Naive thymus-derived CD8-positive, alpha-beta T cell (primary cell): ENCODE data around the gene DDIT3. TPM values are rescaled to one million over a fixed set of nuclear protein-coding genes. Genes with fewer than 3 reads are reported as not detected.

ENCODE experiments used
- ATAC-seq, 2 donors: fragments of 150-1000 bp; cut with Tn5 transposase in 1 of 2; sonication (Bioruptor Pico), chemical (Tn5 transposase) in 1 of 2; 1 replicate in 1 of 2; 2 replicates in 1 of 2; pipeline ENCODE4 v1.10.0; 2021; ENCODE audit warnings: mild to moderate bottlenecking in 2 of 2, moderate library complexity in 2 of 2
- POLR2A ChIA-PET: fragments of 350-600 bp; sonication (Branson Sonifier 250); formaldehyde crosslinking; loops from one replicate; lab custom pipeline; 2021; ENCODE audit warnings: antibody characterized with exemption; lab: Charles Lee
- DNase-seq, 10 donors: peaks; one replicate each; pipeline versions ENCODE4 v3.0.0 to v3.0.0-alpha.2; 2020 to 2022
- H3K27ac Mint-ChIP-seq, 10 donors: one replicate each; pipeline ENCODE4 v1.8.0; 2020 to 2022; ENCODE audit warnings: mild to moderate bottlenecking in 10 of 10, mixed read lengths in 10 of 10, moderate library complexity in 4 of 10, inconsistent platforms in 1 of 10
- H3K27me3 Mint-ChIP-seq, 5 donors: one replicate each; pipeline ENCODE4 v1.8.0; 2021 to 2022; ENCODE audit warnings: mixed read lengths in 5 of 5
- H3K36me3 Mint-ChIP-seq, 3 donors: one replicate each; pipeline ENCODE4 v1.8.0; 2020 to 2022; ENCODE audit warnings: mixed read lengths in 3 of 3, mild to moderate bottlenecking in 2 of 3, inconsistent platforms in 1 of 3
- H3K4me1 Mint-ChIP-seq, 4 donors: one replicate each; pipeline ENCODE4 v1.8.0; 2021 to 2022; ENCODE audit warnings: mixed read lengths in 4 of 4
- H3K4me3 Mint-ChIP-seq, 10 donors: one replicate each; pipeline ENCODE4 v1.8.0; 2020 to 2022; ENCODE audit warnings: mild to moderate bottlenecking in 10 of 10, mixed read lengths in 10 of 10, moderate library complexity in 6 of 10, inconsistent platforms in 1 of 10
- H3K9me3 Mint-ChIP-seq, 9 donors: one replicate each; pipeline ENCODE4 v1.8.0; 2020 to 2022; ENCODE audit warnings: mixed read lengths in 9 of 9, mild to moderate bottlenecking in 3 of 9, inconsistent platforms in 1 of 9, moderate library complexity in 1 of 9
- polyA plus RNA-seq, 3 donors: library from polyadenylated mRNA; unstranded; fragments of 300-500 nt; fragmentation: Illumina TruSeq; gene quantifications; one replicate each; pipeline ENCODE4 v1.2.3, GENCODE V29; 2021
- total RNA-seq, 8 experiments: library from RNA in 2 of 8; stranded (reverse) in 2 of 8; gene quantifications; one replicate each; pipeline ENCODE4 v1.2.3 and lab custom pipeline; 2021 to 2026

The DDIT3 gene
- total and polyA plus RNA-seq, 5 experiments from 2014 or later, result 13.1 to 89.5 (median 18.7) TPM

DNA sequence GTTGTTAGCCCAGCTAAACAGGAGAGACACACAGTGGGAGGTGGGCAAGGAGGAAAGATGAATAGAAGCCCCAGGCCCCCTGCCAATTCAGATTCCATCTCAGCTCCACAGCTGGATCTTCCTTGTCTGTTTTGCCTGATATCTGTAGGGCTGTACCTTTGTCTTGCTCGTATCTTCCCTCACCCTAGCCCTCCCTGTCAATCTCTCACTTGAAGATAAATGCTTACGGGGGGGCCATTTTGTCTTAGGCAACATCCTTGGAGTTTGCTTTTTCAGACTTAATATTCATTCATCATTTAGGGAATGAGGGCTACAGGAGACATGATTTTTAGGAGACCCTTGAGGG lies 32.0 kb upstream of the DDIT3 start:
- no peaks in the 10 kb centered on the region for H3K9me3 Mint-ChIP-seq
- no peak for ATAC-seq
- peaks cover 0 to 18% (median 0%) of the 10 kb centered on the region in 5 donors for H3K27me3 Mint-ChIP-seq
- no peak overlapping the region for H3K27ac Mint-ChIP-seq
- DNase-seq, result no peak
- H3K4me1 Mint-ChIP-seq, result peaks cover 9 to 24% (median 23%) of the 10 kb centered on the region in 4 donors
- POLR2A ChIA-PET, result interaction anchor here (0.6 kb wide), 1 partner anchor 129 kb away, joined by 3 read pairs; no protein-coding TSS in a partner anchor
- H3K36me3 Mint-ChIP-seq, result no peaks in the 10 kb centered on the region
- no peak overlapping the region for H3K4me3 Mint-ChIP-seq

DNA sequence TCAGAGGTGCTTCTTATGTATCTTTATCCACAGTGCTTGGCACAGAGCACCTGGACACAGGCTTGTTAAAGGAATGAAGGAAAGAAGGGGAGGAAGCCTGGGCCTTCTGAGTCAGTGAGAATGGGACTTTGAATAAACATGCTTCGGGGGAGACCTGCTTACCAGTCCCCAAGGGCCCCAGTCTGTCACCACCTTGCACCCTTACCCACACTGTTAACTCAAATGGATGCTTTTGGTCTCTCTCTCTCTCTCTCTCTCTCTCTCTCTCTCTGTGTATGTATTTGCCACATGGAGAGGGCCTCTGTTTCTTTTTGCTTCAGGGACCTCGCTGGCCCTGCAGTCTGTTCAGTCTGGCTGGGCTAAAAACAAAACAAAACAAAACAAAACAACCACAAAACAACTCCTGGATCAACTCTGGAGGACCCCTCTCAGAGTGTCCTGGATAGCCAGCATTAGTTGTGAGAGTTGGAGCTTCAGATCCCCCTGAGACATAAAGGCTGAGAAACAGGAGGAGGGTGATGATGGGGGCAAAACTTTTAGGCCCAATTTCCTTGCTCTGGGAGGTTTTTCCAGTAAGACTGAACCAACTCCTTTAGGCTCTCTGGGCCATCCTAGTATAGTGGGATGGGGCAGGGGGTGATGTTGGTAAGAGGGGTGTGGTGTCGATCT lies 31.5 kb upstream of the DDIT3 start:
- DNase-seq, result no peak
- POLR2A ChIA-PET, result no interaction called here
- Mint-ChIP-seq H3K27me3 (peaks cover 0 to 18% (median 0%) of the 10 kb centered on the region in 5 donors), H3K27ac (peak overlapping the region in 6 of 10 donors; percentile 7 to 72 (median 42)), H3K4me3 (peak overlapping the region in 5 of 10 donors; percentile 9 to 85 (median 31)), H3K36me3 (no peaks in the 10 kb centered on the region), H3K9me3 (no peaks in the 10 kb centered on the region), H3K4me1 (peaks cover 12 to 29% (median 26%) of the 10 kb centered on the region in 4 donors)
- ATAC-seq, result no peak

DNA sequence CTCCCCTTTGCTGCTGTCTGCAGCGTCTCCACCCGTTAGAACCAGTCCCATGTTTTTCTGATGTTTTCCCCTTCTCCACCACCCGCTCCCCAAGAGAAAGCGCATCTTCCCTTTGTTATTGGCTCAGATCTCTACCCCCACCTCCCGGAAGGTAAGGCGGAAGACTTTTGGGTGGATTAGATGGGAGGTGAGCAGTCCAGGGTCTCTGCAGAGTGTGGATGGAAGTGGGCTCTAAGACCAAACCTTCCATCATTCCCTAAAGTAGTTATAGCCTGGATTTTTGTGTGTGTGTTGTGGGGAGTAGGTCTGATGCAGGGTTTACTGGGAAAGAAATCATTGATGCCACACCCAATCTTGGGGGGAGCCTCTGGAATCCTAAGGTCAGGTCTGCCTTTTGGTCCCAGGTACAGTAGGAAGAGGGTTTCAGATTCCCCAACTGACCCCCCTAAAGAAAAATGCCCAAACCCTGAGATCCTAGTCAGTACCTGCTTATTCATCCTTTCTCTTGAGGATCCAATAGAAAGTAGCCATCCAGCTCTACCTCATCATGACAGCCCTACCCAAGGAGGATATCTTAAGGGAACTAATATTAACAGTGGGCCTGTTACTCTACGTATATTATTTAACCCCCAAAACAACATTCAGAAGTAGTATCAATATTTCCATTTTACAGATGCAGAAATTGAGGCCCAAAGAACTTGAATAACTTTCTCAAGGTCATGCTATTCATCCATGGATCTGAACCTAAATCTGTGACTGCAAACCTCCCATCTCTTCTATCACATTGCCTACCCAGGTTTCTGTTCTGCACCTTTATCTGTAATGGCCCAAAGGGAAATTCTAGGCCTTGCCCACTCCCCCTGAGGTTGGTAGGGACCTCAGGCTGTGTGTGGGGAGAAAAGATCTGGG lies 30.6 kb upstream of the DDIT3 start:
- peaks cover 0 to 18% (median 0%) of the 10 kb centered on the region in 5 donors for H3K27me3 Mint-ChIP-seq
- H3K9me3 Mint-ChIP-seq, result no peaks in the 10 kb centered on the region
- DNase-seq (no peak), ATAC-seq (no peak)
- peaks cover 19 to 38% (median 33%) of the 10 kb centered on the region in 4 donors for H3K4me1 Mint-ChIP-seq
- POLR2A ChIA-PET, result no interaction called here
- peak overlapping the region; percentile 67 to 85 (median 79) for H3K4me3 Mint-ChIP-seq
- H3K36me3 Mint-ChIP-seq, result no peaks in the 10 kb centered on the region
- peak overlapping the region in 8 of 10 donors; percentile 7 to 86 (median 48) for H3K27ac Mint-ChIP-seq

DNA sequence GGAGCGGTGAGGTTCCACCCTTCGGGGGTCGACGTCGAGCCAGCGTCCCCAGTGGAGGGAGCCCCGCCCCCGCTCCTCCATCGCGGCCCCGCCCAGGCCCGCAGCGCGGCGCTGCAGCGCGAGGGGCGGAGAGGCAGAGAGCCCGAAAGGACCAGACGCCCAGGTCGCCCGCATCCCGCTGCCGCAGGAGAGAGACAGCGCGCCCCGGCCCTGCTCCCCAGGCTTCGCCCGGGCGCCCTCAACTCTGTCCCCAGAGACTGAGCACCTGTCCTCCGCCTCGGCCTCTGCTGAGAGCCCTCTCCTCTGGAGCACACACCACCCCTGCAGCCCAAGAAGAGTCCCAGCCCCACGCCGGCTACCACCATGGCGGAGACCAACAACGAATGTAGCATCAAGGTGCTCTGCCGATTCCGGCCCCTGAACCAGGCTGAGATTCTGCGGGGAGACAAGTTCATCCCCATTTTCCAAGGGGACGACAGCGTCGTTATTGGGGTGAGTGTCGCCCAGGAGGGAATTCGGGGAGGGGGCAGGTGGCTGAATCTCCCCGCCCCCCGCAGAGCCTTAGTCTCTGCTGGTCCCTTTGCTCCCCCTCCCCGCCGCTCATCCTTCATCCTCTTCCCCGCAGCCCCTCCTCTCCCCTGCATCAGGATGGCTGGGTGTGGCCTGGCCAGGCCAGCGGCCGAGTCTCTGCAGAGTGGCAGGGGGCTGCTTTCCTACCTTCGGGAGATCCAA lies 29.8 kb upstream of the DDIT3 start, which contains the start of gene KIF5A:
Gene KIF5A (plus strand): TSS at position 136 of the 732 bp plus-strand sequence. CDS start 228 bp downstream, at position 364.
- Mint-ChIP-seq H3K27me3 (peaks cover 0 to 18% (median 0%) of the 10 kb centered on the region in 5 donors), H3K36me3 (no peaks in the 10 kb centered on the region), H3K4me1 (peaks cover 22 to 46% (median 41%) of the 10 kb centered on the region in 4 donors), H3K4me3 (peak within 1 kb of the TSS; percentile 74 to 85 (median 80)), H3K27ac (peak within 1 kb of the TSS in 8 of 10 donors; percentile 47 to 86 (median 66)), H3K9me3 (no peaks in the 10 kb centered on the region)
- ATAC-seq (peak; percentile 54 to 68), DNase-seq (peak; percentile 31 to 75 (median 58))
- POLR2A ChIA-PET, result interaction anchor here (0.5 kb wide), 1 partner anchor 36 kb away, joined by 5 read pairs; no protein-coding TSS in a partner anchor

DNA sequence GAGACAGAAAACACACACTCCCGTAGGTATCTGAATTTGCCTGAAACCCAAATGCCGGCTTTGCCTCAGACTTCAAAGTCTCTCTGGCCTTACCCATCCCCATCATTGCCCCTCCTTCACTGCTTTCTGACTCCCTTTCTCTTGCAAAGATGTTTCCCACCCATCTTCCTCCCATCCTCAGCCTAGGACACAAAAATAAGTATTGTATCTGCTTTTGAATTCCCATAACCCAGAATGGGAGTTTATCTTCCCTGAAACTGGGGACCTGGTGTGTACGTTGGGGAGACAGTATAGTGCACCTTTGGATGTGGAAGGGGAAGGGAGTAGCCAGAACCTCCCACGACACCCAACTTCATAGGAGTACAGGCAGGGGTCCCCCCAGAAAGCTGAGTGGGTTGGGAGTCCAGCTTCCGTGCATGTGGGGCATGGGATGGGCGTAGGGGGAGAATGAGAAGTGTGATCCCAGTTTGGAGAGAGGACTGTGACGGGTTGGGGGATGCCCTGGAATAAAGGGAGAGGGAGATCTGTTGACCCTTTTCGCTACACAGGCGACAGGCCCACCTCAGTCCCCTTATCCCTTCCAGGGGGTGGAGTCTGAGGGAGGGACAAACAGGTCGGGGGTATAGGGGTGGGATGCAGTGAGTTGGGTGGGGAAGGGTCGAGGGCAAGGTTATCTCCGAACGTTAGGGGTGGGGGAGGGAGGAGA lies 29.0 kb upstream of the DDIT3 start:
- Mint-ChIP-seq H3K27ac (peak overlapping the region in 6 of 10 donors; percentile 43 to 71 (median 62)), H3K4me1 (peaks cover 24 to 52% (median 46%) of the 10 kb centered on the region in 4 donors), H3K36me3 (no peaks in the 10 kb centered on the region), H3K9me3 (no peaks in the 10 kb centered on the region), H3K4me3 (peak overlapping the region; percentile 68 to 85 (median 78)), H3K27me3 (peaks cover 0 to 18% (median 0%) of the 10 kb centered on the region in 5 donors)
- DNase-seq (no peak), ATAC-seq (no peak)
- POLR2A ChIA-PET, result interaction anchor here (0.5 to 0.7 kb wide), 3 partner anchors 35 to 1381 kb away, joined by 3 to 5 read pairs (median 4); no protein-coding TSS in a partner anchor

DNA sequence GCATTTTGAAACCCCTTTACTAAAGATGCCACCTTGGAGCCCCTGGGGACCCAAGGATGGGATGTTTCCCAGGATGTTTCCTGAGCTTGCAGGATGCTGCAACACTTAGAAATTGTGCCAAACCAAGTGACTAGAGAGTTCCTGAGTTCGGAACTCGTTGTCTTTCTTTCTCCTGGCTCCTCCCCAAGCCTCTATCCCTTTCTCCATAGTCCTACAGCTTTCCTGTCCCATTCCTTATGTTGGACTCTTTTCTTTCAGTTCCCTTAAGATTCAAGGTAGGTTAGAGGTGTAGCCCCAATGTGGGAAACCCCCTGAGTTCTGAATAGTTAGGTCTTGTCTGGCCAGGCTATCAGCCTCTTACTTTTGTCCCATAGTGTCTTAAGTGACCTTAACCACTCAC lies 28.2 kb upstream of the DDIT3 start:
- H3K27ac Mint-ChIP-seq, result peak overlapping the region in 2 of 10 donors; percentile 47 to 48
- H3K9me3 Mint-ChIP-seq, result no peaks in the 10 kb centered on the region
- POLR2A ChIA-PET, result interaction anchor here (0.7 kb wide), 2 partner anchors 22 to 68 kb away, joined by 3 to 4 read pairs; no protein-coding TSS in a partner anchor
- H3K4me3 Mint-ChIP-seq, result peak overlapping the region in 8 of 10 donors; percentile 13 to 78 (median 45)
- peaks cover 0 to 18% (median 0%) of the 10 kb centered on the region in 5 donors for H3K27me3 Mint-ChIP-seq
- no peak for ATAC-seq
- DNase-seq, result no peak
- H3K4me1 Mint-ChIP-seq, result peaks cover 28 to 59% (median 53%) of the 10 kb centered on the region in 4 donors
- no peaks in the 10 kb centered on the region for H3K36me3 Mint-ChIP-seq

DNA sequence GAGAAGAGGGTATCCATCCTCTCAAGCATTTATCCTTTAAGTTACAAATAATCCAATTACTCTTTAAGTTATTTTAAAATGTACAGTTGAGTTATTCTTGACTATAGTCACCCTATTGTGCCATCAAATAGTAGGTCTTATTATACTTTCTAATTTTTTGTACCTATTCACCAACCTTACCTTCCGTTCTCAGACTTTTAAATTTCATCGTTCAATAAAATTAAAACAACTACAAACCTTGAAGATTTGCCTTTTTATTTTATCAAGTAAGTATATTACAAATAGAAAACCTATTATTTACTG lies 27.6 kb upstream of the DDIT3 start:
- ATAC-seq (no peak), DNase-seq (no peak)
- Mint-ChIP-seq H3K36me3 (no peaks in the 10 kb centered on the region), H3K4me1 (peaks cover 29 to 61% (median 55%) of the 10 kb centered on the region in 4 donors), H3K27me3 (peaks cover 0 to 14% (median 0%) of the 10 kb centered on the region in 5 donors), H3K9me3 (no peaks in the 10 kb centered on the region), H3K27ac (peak overlapping the region in 1 of 10 donors; percentile 98), H3K4me3 (peak overlapping the region in 4 of 10 donors; percentile 78 to 97 (median 96))
- POLR2A ChIA-PET, result no interaction called here

DNA sequence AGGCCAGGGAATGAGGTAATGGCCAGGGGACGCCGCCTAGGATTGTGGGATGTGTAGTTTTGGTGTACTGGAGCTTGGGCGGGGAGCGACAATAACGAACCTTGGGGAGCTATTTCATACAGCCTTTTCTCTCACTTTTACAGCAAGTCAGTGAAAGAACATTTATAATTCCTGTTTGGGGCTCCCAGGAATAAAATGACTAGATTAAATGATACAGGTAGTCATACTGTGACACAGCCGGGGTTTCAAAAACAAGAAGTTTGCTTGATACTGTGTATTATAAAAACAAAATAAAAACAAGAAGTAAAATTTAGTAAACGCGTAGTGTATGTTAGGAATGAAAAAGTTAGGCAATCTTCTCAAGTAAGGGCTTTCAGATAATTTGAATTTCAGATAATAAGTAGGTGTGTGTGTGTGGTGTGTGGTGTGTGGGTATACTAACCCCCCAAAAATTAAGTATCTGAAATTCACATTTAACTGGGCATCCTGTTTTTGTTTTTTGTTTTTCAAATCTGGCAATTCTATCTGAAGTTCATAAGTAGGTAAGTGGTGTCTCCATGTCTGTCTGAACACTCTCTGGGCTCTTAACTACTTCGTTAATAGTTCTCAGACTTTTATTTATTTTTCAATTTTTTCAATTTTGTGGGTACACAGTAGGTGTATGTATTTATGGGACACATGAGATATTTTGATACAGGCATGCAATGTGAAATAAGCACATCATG lies 27.1 kb upstream of the DDIT3 start:
- Mint-ChIP-seq H3K27ac (peak overlapping the region; percentile 75 to 98 (median 94)), H3K4me3 (peak overlapping the region; percentile 91 to 99 (median 97)), H3K36me3 (no peaks in the 10 kb centered on the region), H3K4me1 (peaks cover 29 to 61% (median 57%) of the 10 kb centered on the region in 4 donors), H3K9me3 (no peaks in the 10 kb centered on the region), H3K27me3 (peaks cover 0 to 14% (median 0%) of the 10 kb centered on the region in 5 donors)
- POLR2A ChIA-PET, result interaction anchor here (0.5 to 2.4 kb wide), 4 partner anchors 8 to 27 kb away, joined by 3 to 12 read pairs (median 4); partner anchors contain the start of gene DDIT3
- ATAC-seq, result no peak
- no peak for DNase-seq

DNA sequence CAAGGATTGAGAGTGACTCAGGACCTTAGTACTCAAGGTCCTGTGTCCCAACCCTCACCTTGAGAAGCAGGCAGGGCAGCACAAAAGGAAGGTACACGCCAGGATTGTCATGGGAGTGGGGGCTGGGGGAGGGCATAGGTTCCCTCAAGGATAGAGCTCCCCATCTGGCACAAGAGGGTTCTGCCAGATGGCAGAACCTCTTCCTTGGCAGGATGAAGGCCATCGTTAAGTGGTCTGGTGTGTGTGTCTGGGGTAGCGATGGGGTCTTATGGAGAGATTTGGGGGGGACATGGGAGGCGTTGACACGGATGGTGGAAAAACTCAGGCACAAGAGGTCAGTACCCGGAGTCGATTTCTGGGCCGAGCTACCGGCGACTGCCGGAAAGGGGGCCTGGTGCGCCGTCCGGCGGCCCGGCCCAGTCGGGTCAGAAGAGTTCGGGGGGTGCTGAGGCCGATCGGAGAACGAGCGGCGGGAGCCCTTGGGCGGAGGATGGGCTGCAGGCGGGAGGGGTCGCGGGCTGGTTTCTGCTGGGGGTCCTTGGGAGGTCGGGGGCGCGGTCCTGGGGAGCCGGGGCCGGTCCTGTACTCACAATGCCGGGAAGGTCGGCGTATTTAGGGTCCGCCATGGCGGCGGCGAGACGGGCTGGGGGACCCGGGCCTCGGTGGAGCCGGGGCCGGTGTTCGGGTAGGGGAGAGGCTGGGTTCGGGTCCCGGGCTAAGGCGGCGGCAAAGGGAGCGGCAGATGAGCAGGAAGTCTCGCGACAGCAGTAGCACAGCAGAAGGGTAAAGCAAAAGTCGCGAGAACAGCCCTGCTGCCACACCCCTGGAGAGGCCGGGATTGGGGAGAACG lies 26.3 kb upstream of the DDIT3 start, which contains the start of gene DCTN2:
Gene DCTN2 (minus strand): TSS at position 755 of the 850 bp plus-strand sequence. CDS start 129 bp downstream, at position 626.
- H3K27ac Mint-ChIP-seq, result peak within 1 kb of the TSS; percentile 86 to 98 (median 94)
- DNase-seq (peak; percentile 76 to 96 (median 90)), ATAC-seq (peak; percentile 90 to 93)
- peaks cover 0 to 5% (median 0%) of the 10 kb centered on the region in 3 donors for H3K36me3 Mint-ChIP-seq
- peak within 1 kb of the TSS; percentile 91 to 99 (median 97) for H3K4me3 Mint-ChIP-seq
- POLR2A ChIA-PET, result interaction anchor here (0.5 to 2.4 kb wide), 6 partner anchors 9 to 44 kb away, joined by 3 to 12 read pairs (median 4); partner anchors contain the start of gene DDIT3
- peaks cover 0 to 14% (median 0%) of the 10 kb centered on the region in 5 donors for H3K27me3 Mint-ChIP-seq
- peaks cover 29 to 61% (median 57%) of the 10 kb centered on the region in 4 donors for H3K4me1 Mint-ChIP-seq
- H3K9me3 Mint-ChIP-seq, result no peaks in the 10 kb centered on the region
